K562 (cell line): ENCODE data around the gene BIVM. TPM values are rescaled to one million over a fixed set of nuclear protein-coding genes. Genes with fewer than 3 reads are reported as not detected.

ENCODE experiments used
- CHD7 ChIP-seq: fragments of 200-600 bp; sonication (generic); IDR thresholded peaks from one replicate; pipeline ENCODE4 v1.6.1; 2012; ENCODE audit warnings: mild to moderate bottlenecking, low read depth, low read length, inconsistent platforms
- FOXM1 ChIP-seq, 2 experiments: fragments of 450-650 bp in 1 of 2; sonication (generic) in 1 of 2; formaldehyde crosslinking in 1 of 2; IDR thresholded peaks; 2 replicates each; pipeline versions ENCODE4 v1.6.1 to v1.9.0; 2017 to 2022; ENCODE audit warnings: low read depth in 2 of 2, mild to moderate bottlenecking in 2 of 2, missing genetic modification reagents in 1 of 2, moderate library complexity in 1 of 2
- HMBOX1 ChIP-seq: sonication (generic); IDR thresholded peaks from 2 replicates; pipeline ENCODE4 v1.6.1; 2016
- MYNN ChIP-seq, 2 experiments: sonication (generic); formaldehyde crosslinking in 1 of 2; IDR thresholded peaks; 2 replicates each; pipeline versions ENCODE4 v1.5.0 to v1.6.1; 2016 to 2020; ENCODE audit warnings: antibody characterized with exemption in 1 of 2, missing genetic modification reagents in 1 of 2
- PHTF2 ChIP-seq: fragments of 250-450 bp; sonication (Bioruptor Pico); IDR thresholded peaks from 2 replicates; pipeline ENCODE4 v1.5.0; 2021; ENCODE audit warnings: mild to moderate bottlenecking
- WHSC1 ChIP-seq: IDR thresholded peaks from one replicate; pipeline ENCODE4 v1.6.1; 2012; ENCODE audit warnings: low read length, control low read depth, inconsistent platforms
- ZNF449 ChIP-seq: fragments of 250-450 bp; sonication (Bioruptor Pico); IDR thresholded peaks from 2 replicates; pipeline ENCODE4 v1.8.0; 2022; ENCODE audit warnings: moderate library complexity, mild to moderate bottlenecking, inconsistent platforms
- ZNF639 ChIP-seq, 2 experiments: fragments of 200-800 bp in 1 of 2; sonication (Bioruptor generic) in 1 of 2; sonication (generic) in 1 of 2; formaldehyde crosslinking in 1 of 2; IDR thresholded peaks in 1 of 2; conservative IDR thresholded peaks in 1 of 2; 2 replicates each; pipeline versions ENCODE4 v1.5.0 to v1.6.1; 2016 to 2020; ENCODE audit warnings: missing compliant biosample characterization in 1 of 2, missing genetic modification characterization in 1 of 2, missing genetic modification reagents in 1 of 2
- polyA plus RNA-seq, 8 experiments: library from polyadenylated mRNA; depleted of rRNA in 4 of 8; stranded (reverse) in 5 of 8; unstranded in 3 of 8; fragments of >200 nt; fragmentation: Nextera tagmentation in 2 of 8; fragmentation: Illumina TruSeq in 1 of 8; extraction: Ambion mirVana in 2 of 8; extraction: Trizol in 1 of 8; gene quantifications; 2 replicates each; pipeline versions ENCODE4 v1.2.1 to v1.2.3, GENCODE V29; 2011 to 2014; ENCODE audit warnings: inconsistent platforms in 1 of 8, missing spikeins in 1 of 8
- total RNA-seq, 7 experiments: library from RNA; depleted of rRNA in 6 of 7; stranded (reverse); fragments of >200 nt in 6 of 7; fragmentation: Illumina TruSeq in 2 of 7; extraction: Trizol in 2 of 7; gene quantifications; 2 replicates each; pipeline versions ENCODE4 v1.2.1 to v1.2.3, GENCODE V29; 2011 to 2021; ENCODE audit warnings: low replicate concordance in 1 of 7

Gene BIVM
- total and polyA plus RNA-seq, 9 of the 15 experiments (the other 6 are each of a cell fraction or from before 2014, with no cell fraction given): 3.6 to 23.1 (median 16.8) TPM

- peak in 1 of 2 experiments; percentile 80; a peak in 2 of 4 replicates for TF ChIP-seq ZNF639 (CRISPR knock-in tag; conservative IDR thresholded peaks at IDR 0.05 in 1 of 2, IDR thresholded peaks at IDR 0.05 in 1 of 2)
- no peak for TF ChIP-seq PHTF2
- TF ChIP-seq WHSC1: no peak
- peak; percentile 14; the same call in 1 of the 2 replicates for TF ChIP-seq MYNN (IDR thresholded peaks at IDR 0.05)
- no peak for TF ChIP-seq MYNN (CRISPR knock-in tag; IDR thresholded peaks at IDR 0.05)
- no peak for TF ChIP-seq CHD7
- TF ChIP-seq ZNF449 (CRISPR knock-in tag): no peak
- TF ChIP-seq FOXM1 (IDR thresholded peaks at IDR 0.05; ENCODE audit: low read depth): peak; percentile 38; the same call in 1 of the 2 replicates
- no peak for TF ChIP-seq FOXM1 (CRISPR knock-in tag; IDR thresholded peaks at IDR 0.05; ENCODE audit: low read depth)
- TF ChIP-seq HMBOX1: no peak
Measured at GRCh38 chr13:102845630-102846260, 46.8 kb downstream of the BIVM start, which contains the start of gene ERCC5 (continued).
